Measurements from ENCODE around the gene PACS2. TPM values are rescaled to one million over a fixed set of nuclear protein-coding genes. Genes with fewer than 3 reads are reported as not detected.
"Not testable (repeated sequence)": the region's sequence is repeated elsewhere in the genome, so short reads cannot be mapped to it uniquely, and the experiment has no call there.

PACS2 gene
- total RNA-seq, 1 donor from 2014 or later = 22.5 TPM

DNA sequence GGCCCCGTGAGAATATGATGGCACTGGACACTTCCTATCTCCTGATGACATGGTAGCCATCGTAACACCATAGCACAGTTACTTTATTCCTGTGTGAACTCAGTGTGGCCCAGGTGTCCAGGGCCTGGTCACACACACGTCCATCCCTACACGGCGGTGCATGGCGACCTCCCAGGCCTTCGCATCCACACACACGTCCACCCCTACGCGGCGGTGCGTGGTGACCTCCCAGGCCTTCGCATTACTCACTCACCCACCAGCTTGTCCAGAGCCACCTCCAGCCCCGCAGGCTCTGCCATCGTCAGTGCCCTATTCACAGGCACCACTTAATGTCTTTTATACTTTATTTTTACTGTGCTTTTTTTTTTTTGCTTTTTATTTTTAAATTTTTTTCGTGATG, 44.4 kb downstream of the PACS2 start:
- Mint-ChIP-seq H3K4me3 (no peak overlapping the region), H3K27me3 (ENCODE audit: insufficient read depth, low read depth) (peaks cover 5% of the 10 kb centered on the region), H3K9me3 (no peaks in the 10 kb centered on the region), H3K36me3 (peaks cover 14% of the 10 kb centered on the region), H3K27ac (peak overlapping the region; percentile 57), H3K4me1 (peaks cover 11% of the 10 kb centered on the region)
- no peak overlapping the region for H3K4me2 ChIP-seq
- H4K20me1 ChIP-seq (ENCODE audit: low read depth) = peaks cover 11% of the 10 kb centered on the region
- no peak overlapping the region for H3K9ac ChIP-seq
- DNase-seq (ENCODE audit: low spot score) = no peak
- H3K27ac ChIP-seq = no peak overlapping the region
- H3K4me3 ChIP-seq = no peak overlapping the region
- H3K36me3 ChIP-seq = no peaks in the 10 kb centered on the region
- no peak for TF ChIP-seq EZH2phosphoT487 (IDR thresholded peaks at IDR 0.05)
- no peak for TF ChIP-seq CTCF (IDR thresholded peaks at IDR 0.05)
- no peak for TF ChIP-seq EZH2 (IDR thresholded peaks at IDR 0.05)
- no peaks in the 10 kb centered on the region for H3K9me3 ChIP-seq (ENCODE audit: low read depth)
- no peaks in the 10 kb centered on the region for H3K79me2 ChIP-seq (ENCODE audit: low read depth)
- no peak overlapping the region for H2AFZ ChIP-seq (replicated peaks)
- peaks cover 20% of the 10 kb centered on the region for H3F3A ChIP-seq (ENCODE audit: low read depth)
- no peaks in the 10 kb centered on the region for H3K27me3 ChIP-seq
- H3K4me1 ChIP-seq = peaks cover 10% of the 10 kb centered on the region

DNA sequence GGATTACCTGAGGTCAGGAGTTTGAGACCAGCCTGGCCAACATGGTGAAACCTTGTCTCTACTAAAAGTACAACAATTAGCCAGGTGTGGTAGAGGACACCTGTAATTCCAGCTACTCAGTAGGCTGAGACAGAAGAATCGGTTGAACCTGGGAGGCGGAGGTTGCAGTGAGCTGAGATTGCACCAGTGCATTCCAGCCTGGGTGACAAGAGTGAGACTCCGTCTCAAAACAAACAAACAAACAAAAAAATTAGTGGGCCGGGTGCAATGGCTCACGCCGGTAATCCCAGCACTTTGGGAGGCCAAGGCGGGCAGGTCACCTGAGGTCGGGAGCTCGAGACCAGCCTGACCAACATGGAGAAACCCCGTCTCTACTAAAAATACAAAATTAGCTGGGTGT, 46.9 kb downstream of the PACS2 start:
- H3K4me3 Mint-ChIP-seq; H3K79me2 ChIP-seq (ENCODE audit: low read depth); H3K36me3 ChIP-seq; H4K20me1 ChIP-seq (ENCODE audit: low read depth); DNase-seq (ENCODE audit: low spot score); H3K27me3 ChIP-seq; H3K9ac ChIP-seq; H3K9me3 Mint-ChIP-seq; H3K27me3 Mint-ChIP-seq (ENCODE audit: insufficient read depth, low read depth); H3K27ac Mint-ChIP-seq; H3K4me3 ChIP-seq; H3K4me2 ChIP-seq; H3K4me1 ChIP-seq; H3K27ac ChIP-seq; H3K9me3 ChIP-seq (ENCODE audit: low read depth); H2AFZ ChIP-seq (replicated peaks): not testable (repeated sequence)
- Mint-ChIP-seq H3K36me3 (peaks cover 14% of the 10 kb centered on the region), H3K4me1 (peaks cover 11% of the 10 kb centered on the region)
- peaks cover 18% of the 10 kb centered on the region for H3F3A ChIP-seq (ENCODE audit: low read depth)

GRCh38 chr14:105363847-105364708, 49.5 kb downstream of the PACS2 start:
- H3F3A ChIP-seq (ENCODE audit: low read depth) = peaks cover 9% of the 10 kb centered on the region
- H3K79me2 ChIP-seq (ENCODE audit: low read depth) = no peaks in the 10 kb centered on the region
- no peaks in the 10 kb centered on the region for H4K20me1 ChIP-seq (ENCODE audit: low read depth)
- H3K36me3 ChIP-seq = no peaks in the 10 kb centered on the region
- no peak overlapping the region for H3K27ac ChIP-seq
- no peak overlapping the region for H3K4me3 ChIP-seq
- peak overlapping the region; percentile 18 for H3K4me2 ChIP-seq
- DNase-seq (ENCODE audit: low spot score) = no peak
- no peaks in the 10 kb centered on the region for H3K9me3 ChIP-seq (ENCODE audit: low read depth)
- H3K4me3 Mint-ChIP-seq = no peak overlapping the region
- TF ChIP-seq EZH2phosphoT487 (IDR thresholded peaks at IDR 0.05) (no peak), CTCF (IDR thresholded peaks at IDR 0.05) (no peak), EZH2 (IDR thresholded peaks at IDR 0.05) (no peak)
- no peak overlapping the region for H3K9ac ChIP-seq
- peaks cover under 1% of the 10 kb centered on the region for H3K4me1 Mint-ChIP-seq
- H2AFZ ChIP-seq (replicated peaks) = no peak overlapping the region
- H3K27ac Mint-ChIP-seq = no peak overlapping the region
- no peaks in the 10 kb centered on the region for H3K9me3 Mint-ChIP-seq
- no peaks in the 10 kb centered on the region for H3K4me1 ChIP-seq
- H3K27me3 ChIP-seq = no peaks in the 10 kb centered on the region
- peaks cover 5% of the 10 kb centered on the region for H3K27me3 Mint-ChIP-seq (ENCODE audit: insufficient read depth, low read depth)
- peaks cover 11% of the 10 kb centered on the region for H3K36me3 Mint-ChIP-seq

- Histone ChIP-seq H3F3A (ENCODE audit: low read depth) (peaks cover 9% of the 10 kb centered on the region), H4K20me1 (ENCODE audit: low read depth) (no peaks in the 10 kb centered on the region), H3K9ac (no peak overlapping the region), H3K27me3 (no peaks in the 10 kb centered on the region), H3K4me2 (no peak overlapping the region), H3K27ac (no peak overlapping the region), H2AFZ (replicated peaks) (no peak overlapping the region), H3K4me1 (no peaks in the 10 kb centered on the region), H3K79me2 (ENCODE audit: low read depth) (no peaks in the 10 kb centered on the region), H3K9me3 (ENCODE audit: low read depth) (no peaks in the 10 kb centered on the region), H3K4me3 (no peak overlapping the region), H3K36me3 (no peaks in the 10 kb centered on the region)
- TF ChIP-seq EZH2phosphoT487 (IDR thresholded peaks at IDR 0.05) = no peak
- no peak for TF ChIP-seq EZH2 (IDR thresholded peaks at IDR 0.05)
- no peak for TF ChIP-seq CTCF (IDR thresholded peaks at IDR 0.05)
- Mint-ChIP-seq H3K9me3 (no peaks in the 10 kb centered on the region), H3K27me3 (ENCODE audit: insufficient read depth, low read depth) (peaks cover 4% of the 10 kb centered on the region), H3K4me1 (no peaks in the 10 kb centered on the region), H3K36me3 (peaks cover 11% of the 10 kb centered on the region), H3K4me3 (no peak overlapping the region), H3K27ac (no peak overlapping the region)
- DNase-seq (ENCODE audit: low spot score) = no peak
Observed at GRCh38 chr14:105365101-105365500, 50.6 kb downstream of the PACS2 start.
